ENCODE data around the gene BIRC7. TPM values are rescaled to one million over a fixed set of nuclear protein-coding genes. Genes with fewer than 3 reads are reported as not detected.

Gene BIRC7
- total RNA-seq, 2 experiments from 2014 or later: not detected

GRCh38 chr20:63262836-63263235 lies 27.1 kb downstream of the BIRC7 start:
- H3K27me3 Mint-ChIP-seq: peaks cover 40% of the 10 kb centered on the region
- H3K4me3 ChIP-seq (ENCODE audit: low read length): no peak overlapping the region
- no peaks in the 10 kb centered on the region for H3K9me3 ChIP-seq (ENCODE audit: control insufficient read depth in 1 of 2, insufficient read depth in 1 of 2, low read length in 2 of 2)
- DNase-seq: no peak
- no peaks in the 10 kb centered on the region for H3K9me3 Mint-ChIP-seq
- no peaks in the 10 kb centered on the region for H3K4me1 Mint-ChIP-seq (ENCODE audit: low read depth)
- H3K4me3 Mint-ChIP-seq: no peak overlapping the region
- no peak overlapping the region for H3K27ac ChIP-seq (ENCODE audit: low read depth in 1 of 2, low read length in 2 of 2)
- H3K27me3 ChIP-seq (ENCODE audit: control insufficient read depth in 1 of 2, insufficient read depth in 2 of 2, low read length in 2 of 2): peaks cover 17 to 23% of the 10 kb centered on the region in 2 experiments
- intact Hi-C loops (cut with DNase I, micrococcal nuclease): no loop called here
- CTCF ChIA-PET: no interaction called here
- H3K36me3 Mint-ChIP-seq (ENCODE audit: low read depth): no peaks in the 10 kb centered on the region
- H3K36me3 ChIP-seq (ENCODE audit: insufficient read depth, low read length): no peaks in the 10 kb centered on the region
- POLR2A ChIA-PET: no interaction called here
- H3K27ac Mint-ChIP-seq: no peak overlapping the region
- TF ChIP-seq, protein P1, sequence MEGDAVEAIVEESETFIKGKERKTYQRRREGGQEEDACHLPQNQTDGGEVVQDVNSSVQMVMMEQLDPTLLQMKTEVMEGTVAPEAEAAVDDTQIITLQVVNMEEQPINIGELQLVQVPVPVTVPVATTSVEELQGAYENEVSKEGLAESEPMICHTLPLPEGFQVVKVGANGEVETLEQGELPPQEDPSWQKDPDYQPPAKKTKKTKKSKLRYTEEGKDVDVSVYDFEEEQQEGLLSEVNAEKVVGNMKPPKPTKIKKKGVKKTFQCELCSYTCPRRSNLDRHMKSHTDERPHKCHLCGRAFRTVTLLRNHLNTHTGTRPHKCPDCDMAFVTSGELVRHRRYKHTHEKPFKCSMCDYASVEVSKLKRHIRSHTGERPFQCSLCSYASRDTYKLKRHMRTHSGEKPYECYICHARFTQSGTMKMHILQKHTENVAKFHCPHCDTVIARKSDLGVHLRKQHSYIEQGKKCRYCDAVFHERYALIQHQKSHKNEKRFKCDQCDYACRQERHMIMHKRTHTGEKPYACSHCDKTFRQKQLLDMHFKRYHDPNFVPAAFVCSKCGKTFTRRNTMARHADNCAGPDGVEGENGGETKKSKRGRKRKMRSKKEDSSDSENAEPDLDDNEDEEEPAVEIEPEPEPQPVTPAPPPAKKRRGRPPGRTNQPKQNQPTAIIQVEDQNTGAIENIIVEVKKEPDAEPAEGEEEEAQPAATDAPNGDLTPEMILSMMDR (IDR thresholded peaks at IDR 0.05): no peak
- peaks cover 5% of the 10 kb centered on the region for H3K4me1 ChIP-seq (ENCODE audit: insufficient read depth, low read length)
- ATAC-seq (ENCODE audit: poor library complexity): no peak

- Mint-ChIP-seq H3K4me1 (ENCODE audit: low read depth) (no peaks in the 10 kb centered on the region), H3K27me3 (peaks cover 32% of the 10 kb centered on the region), H3K27ac (no peak overlapping the region), H3K4me3 (no peak overlapping the region), H3K9me3 (no peaks in the 10 kb centered on the region), H3K36me3 (ENCODE audit: low read depth) (no peaks in the 10 kb centered on the region)
- peaks cover 5% of the 10 kb centered on the region for H3K4me1 ChIP-seq (ENCODE audit: insufficient read depth, low read length)
- ChIA-PET POLR2A (no interaction called here), CTCF (no interaction called here)
- no peak overlapping the region for H3K27ac ChIP-seq (ENCODE audit: low read depth in 1 of 2, low read length in 2 of 2)
- peaks cover 14 to 17% of the 10 kb centered on the region in 2 experiments for H3K27me3 ChIP-seq (ENCODE audit: control insufficient read depth in 1 of 2, insufficient read depth in 2 of 2, low read length in 2 of 2)
- ATAC-seq (ENCODE audit: poor library complexity) (no peak), DNase-seq (no peak)
- intact Hi-C loops (cut with DNase I, micrococcal nuclease): no loop called here
- no peak overlapping the region for H3K4me3 ChIP-seq (ENCODE audit: low read length)
- no peaks in the 10 kb centered on the region for H3K36me3 ChIP-seq (ENCODE audit: insufficient read depth, low read length)
- TF ChIP-seq, protein P1 (IDR thresholded peaks at IDR 0.05): no peak
- no peaks in the 10 kb centered on the region for H3K9me3 ChIP-seq (ENCODE audit: control insufficient read depth in 1 of 2, insufficient read depth in 1 of 2, low read length in 2 of 2)
These were observed 28.3 kb downstream of the BIRC7 start for GRCh38 chr20:63264000-63264399.

GRCh38 chr20:63264519-63264918 lies 28.8 kb downstream of the BIRC7 start:
- ATAC-seq (ENCODE audit: poor library complexity) (no peak), DNase-seq (no peak)
- Histone ChIP-seq H3K9me3 (ENCODE audit: control insufficient read depth in 1 of 2, insufficient read depth in 1 of 2, low read length in 2 of 2) (no peaks in the 10 kb centered on the region), H3K27me3 (ENCODE audit: control insufficient read depth in 1 of 2, insufficient read depth in 2 of 2, low read length in 2 of 2) (peaks cover 14 to 17% of the 10 kb centered on the region in 2 experiments), H3K36me3 (ENCODE audit: insufficient read depth, low read length) (no peaks in the 10 kb centered on the region), H3K4me3 (ENCODE audit: low read length) (no peak overlapping the region), H3K27ac (ENCODE audit: low read depth in 1 of 2, low read length in 2 of 2) (no peak overlapping the region), H3K4me1 (ENCODE audit: insufficient read depth, low read length) (peaks cover 5% of the 10 kb centered on the region)
- ChIA-PET POLR2A (no interaction called here), CTCF (no interaction called here)
- TF ChIP-seq, protein P1 (IDR thresholded peaks at IDR 0.05): no peak
- no peaks in the 10 kb centered on the region for H3K4me1 Mint-ChIP-seq (ENCODE audit: low read depth)
- H3K27me3 Mint-ChIP-seq: peaks cover 27% of the 10 kb centered on the region
- intact Hi-C loops (cut with DNase I, micrococcal nuclease): no loop called here
- H3K36me3 Mint-ChIP-seq (ENCODE audit: low read depth): no peaks in the 10 kb centered on the region
- H3K27ac Mint-ChIP-seq: no peak overlapping the region
- no peaks in the 10 kb centered on the region for H3K9me3 Mint-ChIP-seq
- H3K4me3 Mint-ChIP-seq: no peak overlapping the region

Data from CD4-positive, alpha-beta T cell (primary cell).